Measurements from ENCODE around the gene HOGA1.
A peak's percentile ranks its signal among the peaks of the same experiment; 100 is the strongest.
"Not testable (repeated sequence)": the region's sequence is repeated elsewhere in the genome, so short reads cannot be mapped to it uniquely, and the experiment has no call there.

HOGA1 gene

GRCh38 chr10:97612386-97612785 lies 28.2 kb downstream of the HOGA1 start:
- DNase-seq: no peak

- DNase-seq: no peak
These were observed 34.1 kb downstream of the HOGA1 start for GRCh38 chr10:97618285-97618684.

- DNase-seq: no peak
These were observed 34.5 kb downstream of the HOGA1 start for GRCh38 chr10:97618733-97619132.

GRCh38 chr10:97623277-97623676 lies 39.1 kb downstream of the HOGA1 start:
- no peak for DNase-seq

- DNase-seq: no peak
These were observed 43.5 kb downstream of the HOGA1 start for GRCh38 chr10:97627731-97628130.

GRCh38 chr10:97628228-97628627 lies 44.0 kb downstream of the HOGA1 start:
- no peak for DNase-seq

- DNase-seq: no peak
These were observed 45.1 kb downstream of the HOGA1 start for GRCh38 chr10:97629289-97629688.

GRCh38 chr10:97631098-97631497 lies 46.9 kb downstream of the HOGA1 start:
- no peak for DNase-seq

GRCh38 chr10:97632949-97633884 lies 49.0 kb downstream of the HOGA1 start, which contains the start of gene MORN4:
Gene MORN4 (minus strand): TSS chr10:97633500. CDS start chr10:97619653, 13,847 bp downstream.
- DNase-seq: peak; percentile 82

GRCh38 chr10:97633921-97634320 lies 49.7 kb downstream of the HOGA1 start:
- no peak for DNase-seq

GRCh38 chr10:97635577-97635976 lies 51.4 kb downstream of the HOGA1 start:
- DNase-seq: no peak

GRCh38 chr10:97639090-97639489 lies 54.9 kb downstream of the HOGA1 start:
- DNase-seq: not testable (repeated sequence)

GRCh38 chr10:97640174-97640867 lies 56.1 kb downstream of the HOGA1 start, which contains the start of gene PI4K2A:
Gene PI4K2A (plus strand): TSS chr10:97640671. CDS start chr10:97640743, 72 bp downstream.
- peak; percentile 97 for DNase-seq

GRCh38 chr10:97640868-97641811 lies 57.0 kb downstream of the HOGA1 start:
- peak; percentile 5 for DNase-seq

GRCh38 chr10:97642471-97643159 lies 58.4 kb downstream of the HOGA1 start:
- not testable (repeated sequence) for DNase-seq

GRCh38 chr10:97643441-97643985 lies 59.3 kb downstream of the HOGA1 start:
- no peak for DNase-seq

GRCh38 chr10:97644936-97645335 lies 60.7 kb downstream of the HOGA1 start:
- DNase-seq: no peak

- DNase-seq: no peak
These were observed 63.4 kb downstream of the HOGA1 start for GRCh38 chr10:97647556-97647955.

- no peak for DNase-seq
These were observed 64.6 kb downstream of the HOGA1 start for GRCh38 chr10:97648562-97649404.

- not testable (repeated sequence) for DNase-seq
These were observed 65.2 kb downstream of the HOGA1 start for GRCh38 chr10:97649405-97649750.

GRCh38 chr10:97650726-97651125 lies 66.5 kb downstream of the HOGA1 start:
- DNase-seq: no peak

Measured in stimulated activated CD4-positive, alpha-beta T cell treated with anti-CD3 and anti-CD28 coated beads, Interleukin-12 subunit alpha, Interleukin-12 subunit beta, amount 100 ng/mL, for 4 hours (primary cell).